Upper lobe of left lung (tissue), 6 donors: ENCODE measurements around the gene SNN. TPM values are rescaled to one million over a fixed set of nuclear protein-coding genes. Genes with fewer than 3 reads are reported as not detected.

ENCODE experiments used
- ATAC-seq, 2 donors: fragments of 200-7000 bp; cut with Tn5 transposase; one replicate each; pipeline ENCODE4 v1.9.1; 2022; ENCODE audit warnings: mild to moderate bottlenecking in 2 of 2, moderate library complexity in 2 of 2; ENCODE audit not compliant: low FRiP score in 2 of 2
- DNase-seq, 2 donors: peaks; one replicate each; pipeline ENCODE4 v3.0.0-alpha.2; 2019 to 2020
- H3K27ac ChIP-seq, 4 donors: fragments of 200-600 bp; sonication (generic); one replicate each; pipeline ENCODE4 v1.5.1; 2016 to 2019
- H3K27me3 ChIP-seq, 4 donors: fragments of 200-600 bp; sonication (generic); one replicate each; pipeline ENCODE4 v1.5.1; 2017 to 2019
- H3K36me3 ChIP-seq, 4 donors: fragments of 200-600 bp; sonication (generic); one replicate each; pipeline ENCODE4 v1.5.1; 2016 to 2019
- H3K4me1 ChIP-seq, 4 donors: fragments of 200-600 bp; sonication (generic); one replicate each; pipeline ENCODE4 v1.5.1; 2018 to 2019
- H3K4me3 ChIP-seq, 4 donors: fragments of 200-600 bp; sonication (generic); one replicate each; pipeline ENCODE4 v1.5.1; 2017 to 2019; ENCODE audit warnings: mild to moderate bottlenecking in 2 of 4, moderate library complexity in 1 of 4
- H3K9me3 ChIP-seq, 4 donors: fragments of 200-600 bp; sonication (generic); one replicate each; pipeline ENCODE4 v1.5.1; 2018 to 2019
- CTCF ChIP-seq, 6 experiments: fragments of 450-650 bp in 4 of 6; fragments of 200-600 bp in 2 of 6; sonication (generic) in 2 of 6; IDR thresholded peaks; one replicate each; pipeline ENCODE4 v1.5.1; 2016 to 2019; ENCODE audit warnings: antibody characterized with exemption in 6 of 6
- EP300 ChIP-seq, 4 donors: sonication (generic); formaldehyde crosslinking; IDR thresholded peaks; one replicate each; pipeline ENCODE4 v1.5.1; 2017; ENCODE audit warnings: antibody characterized with exemption in 4 of 4, control low read depth in 2 of 4
- POLR2A ChIP-seq, 4 donors: fragments of 450-650 bp; IDR thresholded peaks; one replicate each; pipeline ENCODE4 v1.5.1; 2016 to 2017; ENCODE audit warnings: antibody characterized with exemption in 4 of 4, mild to moderate bottlenecking in 2 of 4
- POLR2AphosphoS5 ChIP-seq, 2 donors: sonication (generic); formaldehyde crosslinking; IDR thresholded peaks; one replicate each; pipeline ENCODE4 v1.5.1; 2017; ENCODE audit warnings: antibody characterized with exemption in 2 of 2
- WGBS, 2 donors: methylation state at CpG; one replicate each; pipeline ENCODE4 v1.1.5; 2017 to 2018; 5-methylcytosine and 5-hydroxymethylcytosine counted together
- total RNA-seq, 6 donors: library from RNA; depleted of rRNA in 4 of 6; stranded (reverse); fragments of >200 nt in 4 of 6; gene quantifications; one replicate each; pipeline versions ENCODE4 v1.1.0 to v1.2.1, GENCODE V29; 2016 to 2021
- donor health status: DM: no; HTN: no; CAD: no; lungs with moderate emphysema.
- donor health status: DM: no; HTN: yes; CAD: no; lungs with severe emphysema.

Gene SNN
- total RNA-seq, 6 donors from 2014 or later, result 14.7 to 29.8 (median 26.1) TPM

- Histone ChIP-seq H3K27ac (no peak overlapping the region), H3K4me1 (peaks cover 22 to 36% (median 31%) of the 10 kb centered on the region in 4 donors), H3K36me3 (peaks cover 12 to 96% (median 68%) of the 10 kb centered on the region in 4 donors), H3K4me3 (no peak overlapping the region), H3K9me3 (no peaks in the 10 kb centered on the region), H3K27me3 (no peaks in the 10 kb centered on the region)
- TF ChIP-seq EP300 (IDR thresholded peaks at IDR 0.05), result no peak
- TF ChIP-seq POLR2AphosphoS5 (IDR thresholded peaks at IDR 0.05), result no peak
- TF ChIP-seq CTCF (IDR thresholded peaks at IDR 0.05), result no peak
- no peak for TF ChIP-seq POLR2A (IDR thresholded peaks at IDR 0.05)
- DNase-seq (no peak), ATAC-seq (no peak)
- 69 to 71% methylated on average over 5 of the region's 5 CpGs for WGBS, 2 donors
These were observed 14.4 kb downstream of the SNN start for GRCh38 chr16:11682655-11683096.

GRCh38 chr16:11683145-11683544 is 14.9 kb downstream of the SNN start:
- DNase-seq, result no peak

GRCh38 chr16:11684231-11685025 is 16.2 kb downstream of the SNN start:
- Histone ChIP-seq H3K27ac (no peak overlapping the region), H3K4me1 (peaks cover 18 to 30% (median 24%) of the 10 kb centered on the region in 4 donors), H3K4me3 (no peak overlapping the region), H3K36me3 (peaks cover 15 to 88% (median 56%) of the 10 kb centered on the region in 4 donors), H3K27me3 (no peaks in the 10 kb centered on the region), H3K9me3 (no peaks in the 10 kb centered on the region)
- WGBS, 2 donors, result 96 to 97% methylated on average over 9 to 12 of the region's 12 CpGs
- no peak for ATAC-seq
- no peak for TF ChIP-seq POLR2A (IDR thresholded peaks at IDR 0.05)
- no peak for TF ChIP-seq POLR2AphosphoS5 (IDR thresholded peaks at IDR 0.05)
- TF ChIP-seq EP300 (IDR thresholded peaks at IDR 0.05), result no peak
- TF ChIP-seq CTCF (IDR thresholded peaks at IDR 0.05), result no peak
- no peak for DNase-seq

More at GRCh38 chr16:11683145-11683544, 14.9 kb downstream of the SNN start:
- H3K36me3 ChIP-seq, result peaks cover 15 to 97% (median 67%) of the 10 kb centered on the region in 4 donors
- WGBS, 2 donors, result 91 to 98% methylated on average over 9 to 11 of the region's 11 CpGs
- no peak for TF ChIP-seq POLR2A (IDR thresholded peaks at IDR 0.05)
- H3K4me3 ChIP-seq, result no peak overlapping the region
- no peak overlapping the region for H3K27ac ChIP-seq
- H3K27me3 ChIP-seq, result no peaks in the 10 kb centered on the region
- ATAC-seq, result no peak
- H3K9me3 ChIP-seq, result no peaks in the 10 kb centered on the region
- H3K4me1 ChIP-seq, result peaks cover 22 to 32% (median 26%) of the 10 kb centered on the region in 4 donors

GRCh38 chr16:11685844-11686618 is 17.8 kb downstream of the SNN start:
- ATAC-seq (no peak), DNase-seq (no peak)
- Histone ChIP-seq H3K27ac (no peak overlapping the region), H3K4me1 (peaks cover 13 to 35% (median 24%) of the 10 kb centered on the region in 4 donors), H3K36me3 (peaks cover 17 to 83% (median 53%) of the 10 kb centered on the region in 4 donors), H3K4me3 (no peak overlapping the region), H3K27me3 (no peaks in the 10 kb centered on the region), H3K9me3 (no peaks in the 10 kb centered on the region)
- no peak for TF ChIP-seq POLR2A (IDR thresholded peaks at IDR 0.05)
- TF ChIP-seq EP300 (IDR thresholded peaks at IDR 0.05), result no peak
- TF ChIP-seq CTCF (IDR thresholded peaks at IDR 0.05), result no peak
- no peak for TF ChIP-seq POLR2AphosphoS5 (IDR thresholded peaks at IDR 0.05)
- WGBS, 2 donors, result 82 to 84% methylated on average over 9 of the region's 9 CpGs

GRCh38 chr16:11686713-11687380 is 18.6 kb downstream of the SNN start:
- H3K27me3 ChIP-seq, result no peaks in the 10 kb centered on the region
- no peak overlapping the region for H3K4me3 ChIP-seq
- no peak for TF ChIP-seq EP300 (IDR thresholded peaks at IDR 0.05)
- no peak for TF ChIP-seq POLR2A (IDR thresholded peaks at IDR 0.05)
- no peak for TF ChIP-seq CTCF (IDR thresholded peaks at IDR 0.05)
- no peak for TF ChIP-seq POLR2AphosphoS5 (IDR thresholded peaks at IDR 0.05)
- no peaks in the 10 kb centered on the region for H3K9me3 ChIP-seq
- peaks cover 5 to 26% (median 16%) of the 10 kb centered on the region in 4 donors for H3K4me1 ChIP-seq
- no peak for ATAC-seq
- no peak for DNase-seq
- no peak overlapping the region for H3K27ac ChIP-seq
- H3K36me3 ChIP-seq, result peaks cover 24 to 86% (median 62%) of the 10 kb centered on the region in 4 donors
- WGBS, 2 donors, result 77 to 87% methylated on average over 6 of the region's 6 CpGs
